AG09309 (cell line): ENCODE data around the gene VAPA.

Source experiments
- DNase-seq: peaks from one replicate; pipeline ENCODE4 v3.0.0-alpha.2; 2010; ENCODE audit warnings: low read depth
- H3K4me3 ChIP-seq: 2 replicates; pipeline ENCODE4 v1.5.1; 2011; ENCODE audit warnings: mild to moderate bottlenecking, low read depth, low read length, moderate library complexity; ENCODE audit not compliant: control insufficient read depth
- CTCF ChIP-seq: IDR thresholded peaks from 2 replicates; pipeline ENCODE4 v1.5.1; 2011; ENCODE audit warnings: mild to moderate bottlenecking, low read depth, low read length, inconsistent platforms; ENCODE audit not compliant: insufficient read depth, control insufficient read depth; ENCODE audit errors: missing control alignments

VAPA gene

GRCh38 chr18:9994701-9995235, 81.0 kb downstream of the VAPA start:
- no peak overlapping the region for H3K4me3 ChIP-seq
- no peak for TF ChIP-seq CTCF
- no peak for DNase-seq

- no peak overlapping the region for H3K4me3 ChIP-seq
- no peak for TF ChIP-seq CTCF
- no peak for DNase-seq
These were observed 81.8 kb downstream of the VAPA start for GRCh38 chr18:9995631-9996030.

GRCh38 chr18:9996094-9996493, 82.3 kb downstream of the VAPA start:
- DNase-seq, result no peak
- no peak overlapping the region for H3K4me3 ChIP-seq
- no peak for TF ChIP-seq CTCF

GRCh38 chr18:9997711-9998110, 83.9 kb downstream of the VAPA start:
- no peak for DNase-seq
- no peak overlapping the region for H3K4me3 ChIP-seq
- no peak for TF ChIP-seq CTCF

GRCh38 chr18:9998330-9998729, 84.5 kb downstream of the VAPA start:
- H3K4me3 ChIP-seq, result no peak overlapping the region
- no peak for DNase-seq
- TF ChIP-seq CTCF, result no peak

GRCh38 chr18:10002280-10002679, 88.5 kb downstream of the VAPA start:
- no peak overlapping the region for H3K4me3 ChIP-seq
- TF ChIP-seq CTCF, result no peak
- DNase-seq, result no peak

- DNase-seq, result no peak
- TF ChIP-seq CTCF, result no peak
- H3K4me3 ChIP-seq, result no peak overlapping the region
These were observed 89.5 kb downstream of the VAPA start for GRCh38 chr18:10003281-10003680.
